Left ventricle myocardium inferior (tissue), 1 donor: Measurements from ENCODE around the gene TMEM125. TPM values are rescaled to one million over a fixed set of nuclear protein-coding genes. Genes with fewer than 3 reads are reported as not detected.

Experiments used
- DNase-seq: peaks from one replicate; pipeline ENCODE4 v3.0.0-alpha.2; 2020
- H3K27ac ChIP-seq: fragments of 200-600 bp; replicated peaks from 2 replicates; pipeline ENCODE4 v1.8.0; 2021
- H3K27me3 ChIP-seq: fragments of 200-600 bp; 2 replicates; pipeline ENCODE4 v1.8.0; 2021; ENCODE audit warnings: low read depth
- H3K36me3 ChIP-seq: fragments of 200-600 bp; 2 replicates; pipeline ENCODE4 v1.8.0; 2021
- H3K4me1 ChIP-seq: fragments of 200-600 bp; 2 replicates; pipeline ENCODE4 v1.8.0; 2021
- H3K4me3 ChIP-seq: fragments of 200-600 bp; 2 replicates; pipeline ENCODE4 v1.8.0; 2021; ENCODE audit warnings: mild to moderate bottlenecking, moderate library complexity
- H3K9me3 ChIP-seq: fragments of 200-600 bp; replicated peaks from 2 replicates; pipeline ENCODE4 v1.8.0; 2021
- intact Hi-C: fragments of 100-400 bp; cut with micrococcal nuclease; formaldehyde crosslinking; loops from one replicate; pipeline ENCODE4 v1.11.0; 2022
- total RNA-seq: library from RNA; stranded (reverse); fragmentation: NEBNext Ultra II Directional; extraction: Animal tissue kit (Norgen Biotek cat#: 25700); gene quantifications from one replicate; pipeline ENCODE4 v1.2.1, GENCODE V29; 2021
- TF ChIP-seq, protein P1 (sequence below): fragments of 200-600 bp; IDR thresholded peaks from 2 replicates; pipeline ENCODE4 v1.8.0; 2021; ENCODE audit warnings: antibody characterized with exemption, mild to moderate bottlenecking, borderline replicate concordance
- donor health status: DM: no; HTN: yes; CAD: no; lungs with severe emphysema.

The TMEM125 gene
- total RNA-seq, 1 donor from 2014 or later = not detected

GRCh38 chr1:43272576-43273571 is 3.1 kb downstream of the TMEM125 start:
- TF ChIP-seq, protein P1, sequence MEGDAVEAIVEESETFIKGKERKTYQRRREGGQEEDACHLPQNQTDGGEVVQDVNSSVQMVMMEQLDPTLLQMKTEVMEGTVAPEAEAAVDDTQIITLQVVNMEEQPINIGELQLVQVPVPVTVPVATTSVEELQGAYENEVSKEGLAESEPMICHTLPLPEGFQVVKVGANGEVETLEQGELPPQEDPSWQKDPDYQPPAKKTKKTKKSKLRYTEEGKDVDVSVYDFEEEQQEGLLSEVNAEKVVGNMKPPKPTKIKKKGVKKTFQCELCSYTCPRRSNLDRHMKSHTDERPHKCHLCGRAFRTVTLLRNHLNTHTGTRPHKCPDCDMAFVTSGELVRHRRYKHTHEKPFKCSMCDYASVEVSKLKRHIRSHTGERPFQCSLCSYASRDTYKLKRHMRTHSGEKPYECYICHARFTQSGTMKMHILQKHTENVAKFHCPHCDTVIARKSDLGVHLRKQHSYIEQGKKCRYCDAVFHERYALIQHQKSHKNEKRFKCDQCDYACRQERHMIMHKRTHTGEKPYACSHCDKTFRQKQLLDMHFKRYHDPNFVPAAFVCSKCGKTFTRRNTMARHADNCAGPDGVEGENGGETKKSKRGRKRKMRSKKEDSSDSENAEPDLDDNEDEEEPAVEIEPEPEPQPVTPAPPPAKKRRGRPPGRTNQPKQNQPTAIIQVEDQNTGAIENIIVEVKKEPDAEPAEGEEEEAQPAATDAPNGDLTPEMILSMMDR = no peak
- H3K27ac ChIP-seq = no peak overlapping the region
- H3K4me1 ChIP-seq = peaks cover 14% of the 10 kb centered on the region
- no peaks in the 10 kb centered on the region for H3K36me3 ChIP-seq
- no peaks in the 10 kb centered on the region for H3K9me3 ChIP-seq
- DNase-seq = no peak
- intact Hi-C loops = no loop called here
- no peak overlapping the region for H3K4me3 ChIP-seq
- H3K27me3 ChIP-seq = peaks cover 11% of the 10 kb centered on the region

- intact Hi-C loops = no loop called here
Observed at GRCh38 chr1:43273708-43274107, 3.9 kb downstream of the TMEM125 start.

DNA sequence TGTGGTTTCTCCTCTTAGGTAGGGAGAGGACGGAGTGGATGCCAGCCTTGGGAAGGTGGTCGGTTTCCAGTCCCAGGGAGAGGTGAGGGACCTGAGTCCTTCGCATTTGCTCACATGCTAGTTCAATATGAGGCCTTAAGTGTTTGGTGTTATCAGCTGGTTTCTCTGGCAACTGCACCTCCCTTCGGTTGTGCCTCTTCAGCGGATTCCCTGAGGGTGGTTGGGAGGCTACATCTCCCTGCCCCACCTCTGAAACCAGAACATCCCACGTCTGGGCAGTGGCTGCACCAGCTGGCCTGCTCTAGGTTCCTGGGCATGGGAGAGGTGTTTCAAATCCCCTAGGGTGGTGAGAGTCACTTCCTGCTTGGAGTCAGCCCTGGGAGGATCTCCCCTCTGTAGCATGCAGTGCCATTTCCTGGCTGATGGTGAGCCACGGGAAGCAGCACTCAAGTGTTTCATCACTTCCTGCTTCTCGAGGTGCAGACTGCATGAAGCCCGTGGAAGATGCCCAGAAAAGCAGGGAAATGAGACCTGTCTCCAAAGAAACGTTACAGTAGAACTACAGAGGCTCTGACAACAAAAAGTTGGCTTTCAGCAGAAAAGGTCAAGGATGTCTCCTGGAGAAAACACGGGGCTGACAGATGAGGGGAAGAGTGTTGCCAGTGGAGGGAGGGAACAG is 4.5 kb downstream of the TMEM125 start:
- Histone ChIP-seq H3K27me3 (peaks cover 11% of the 10 kb centered on the region), H3K27ac (peak overlapping the region; percentile 40), H3K36me3 (no peaks in the 10 kb centered on the region), H3K4me1 (peaks cover 14% of the 10 kb centered on the region), H3K9me3 (no peaks in the 10 kb centered on the region), H3K4me3 (no peak overlapping the region)
- TF ChIP-seq, protein P1 = no peak
- no peak for DNase-seq
- intact Hi-C loops = no loop called here

More at GRCh38 chr1:43273708-43274107, 3.9 kb downstream of the TMEM125 start:
- H3K4me3 ChIP-seq = no peak overlapping the region
- no peak overlapping the region for H3K27ac ChIP-seq
- TF ChIP-seq, protein P1 = no peak
- peaks cover 14% of the 10 kb centered on the region for H3K4me1 ChIP-seq
- DNase-seq = no peak
- no peaks in the 10 kb centered on the region for H3K9me3 ChIP-seq
- H3K36me3 ChIP-seq = no peaks in the 10 kb centered on the region
- H3K27me3 ChIP-seq = peaks cover 11% of the 10 kb centered on the region

DNA sequence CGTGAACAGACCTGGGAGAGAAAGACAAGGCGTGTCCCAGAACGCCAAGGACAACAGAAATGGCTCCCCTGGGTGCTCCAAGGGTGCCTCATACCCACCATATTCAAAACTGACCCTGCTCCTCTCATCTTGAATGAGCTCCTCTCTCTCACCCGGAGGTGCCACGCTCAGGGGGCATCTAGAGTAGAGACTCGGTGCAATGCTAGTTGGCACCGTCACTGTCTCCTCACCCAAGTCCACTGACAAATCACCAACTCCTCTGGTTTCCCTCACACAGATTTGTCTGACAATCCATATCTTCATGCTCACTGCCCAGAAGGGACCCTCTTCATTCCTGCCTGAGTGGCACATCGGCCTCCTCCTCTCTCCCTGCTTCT is 5.0 kb downstream of the TMEM125 start:
- DNase-seq = no peak
- peaks cover 11% of the 10 kb centered on the region for H3K27me3 ChIP-seq
- H3K9me3 ChIP-seq = no peaks in the 10 kb centered on the region
- peaks cover 14% of the 10 kb centered on the region for H3K4me1 ChIP-seq
- intact Hi-C loops = no loop called here
- H3K27ac ChIP-seq = peak overlapping the region; percentile 40
- no peaks in the 10 kb centered on the region for H3K36me3 ChIP-seq
- no peak overlapping the region for H3K4me3 ChIP-seq
- TF ChIP-seq, protein P1 = no peak

- TF ChIP-seq, protein P1 = no peak
- peaks cover 7% of the 10 kb centered on the region for H3K4me1 ChIP-seq
- intact Hi-C loops = no loop called here
- peaks cover 3% of the 10 kb centered on the region for H3K27me3 ChIP-seq
- DNase-seq = no peak
- no peaks in the 10 kb centered on the region for H3K9me3 ChIP-seq
- H3K36me3 ChIP-seq = no peaks in the 10 kb centered on the region
- H3K27ac ChIP-seq = no peak overlapping the region
- H3K4me3 ChIP-seq = no peak overlapping the region
Observed at GRCh38 chr1:43275826-43276620, 6.2 kb downstream of the TMEM125 start.
